ENCODE results near the gene RHBDD2. TPM values are rescaled to one million over a fixed set of nuclear protein-coding genes. Genes with fewer than 3 reads are reported as not detected.

RHBDD2 gene
- polyA plus RNA-seq, 1 of the 3 experiments (the other 2 are of a cell fraction), result 77.6 TPM

GRCh38 chr7:75914655-75915415 lies 36.0 kb downstream of the RHBDD2 start, which contains the start of gene POR (continued):
- TF ChIP-seq RFX5 (IDR thresholded peaks at IDR 0.05; ENCODE audit: low read length), result peak; percentile 52; the same call in 1 of the 2 replicates
- 0 out of 2 replicates have a peak, but pooled peaks have one; percentile 48 for TF ChIP-seq USF1 (IDR thresholded peaks at IDR 0.05; ENCODE audit: borderline replicate concordance, low read depth)
- no peak for TF ChIP-seq CHD2 (IDR thresholded peaks at IDR 0.05; ENCODE audit: low read length, partially characterized antibody)
- TF ChIP-seq FOXM1 (IDR thresholded peaks at IDR 0.05; ENCODE audit: low read depth), result peak; percentile 22; the same call in 1 of the 2 replicates
- peak; percentile 67 for TF ChIP-seq MAX (IDR thresholded peaks at IDR 0.05; ENCODE audit: low read depth)

GRCh38 chr7:75915416-75916156 lies 36.8 kb downstream of the RHBDD2 start:
- no peaks in the 10 kb centered on the region for H3K9me2 ChIP-seq
- no peak for TF ChIP-seq YY1 (IDR thresholded peaks at IDR 0.05; ENCODE audit: low read depth)
- no peak for TF ChIP-seq MAX (IDR thresholded peaks at IDR 0.05; ENCODE audit: low read depth)
- TF ChIP-seq PBX3 (IDR thresholded peaks at IDR 0.05), result peak; percentile 37; the same call in 1 of the 2 replicates
- TF ChIP-seq SMC3 (IDR thresholded peaks at IDR 0.05; ENCODE audit: low read depth, low read length), result no peak
- TF ChIP-seq FOXJ3 (CRISPR knock-in tag; IDR thresholded peaks at IDR 0.05), result no peak; the same call in 1 of the 2 replicates
- ChIA-PET CTCF (interaction anchor here (0.7 to 2.9 kb wide), 6 partner anchors 10 to 105 kb away, joined by 3 to 13 read pairs (median 5); no protein-coding TSS in a partner anchor), POLR2A (interaction anchor here (0.6 to 3.1 kb wide), 22 partner anchors 9 to 449 kb away, joined by 3 to 21 read pairs (median 4); partner anchors contain the start of genes MDH2, RHBDD2 and STYXL1)
- peaks cover 10% of the 10 kb centered on the region for H3F3A ChIP-seq (replicated peaks; ENCODE audit: insufficient read depth)
- H3K4me1 ChIP-seq (ENCODE audit: control insufficient read depth in 1 of 2, insufficient read depth in 2 of 2, low read depth in 1 of 2, low read length in 1 of 2), result peaks cover 5 to 10% of the 10 kb centered on the region in 2 experiments; a peak in 2 of 4 replicates
- peak overlapping the region; percentile 100 for H3K4me2 ChIP-seq
- H3K4me3 ChIP-seq (ENCODE audit: low read depth in 2 of 2, low read length in 1 of 2), result peak overlapping the region; percentile 74 to 93
- H3K79me2 ChIP-seq (ENCODE audit: insufficient read depth), result peaks cover 51% of the 10 kb centered on the region
- WGBS (ENCODE audit: low lambda C conversion rate), result 3% methylated on average over 25 of the region's 32 CpGs
- peak overlapping the region; percentile 84 for H3K9ac ChIP-seq
- no peaks in the 10 kb centered on the region for H3K27me3 ChIP-seq (ENCODE audit: insufficient read depth)
- H3K9me3 ChIP-seq, result no peaks in the 10 kb centered on the region
- H4K20me1 ChIP-seq (ENCODE audit: insufficient read depth), result peaks cover 2% of the 10 kb centered on the region
- peak overlapping the region; percentile 91 for H2AFZ ChIP-seq (ENCODE audit: low read depth)
- peak overlapping the region in 1 of 2 experiments; percentile 62; a peak in 1 of 4 replicates for H3K27ac ChIP-seq (ENCODE audit: low read depth in 2 of 2, low read length in 1 of 2)
- peak; percentile 44 for DNase-seq
- H3K36me3 ChIP-seq (replicated peaks in 1 of 2; ENCODE audit: control insufficient read depth in 1 of 2, insufficient read depth in 2 of 2, low read length in 1 of 2), result no peaks in the 10 kb centered on the region
